ENCODE data around the gene PITPNC1. TPM values are rescaled to one million over a fixed set of nuclear protein-coding genes. Genes with fewer than 3 reads are reported as not detected.

PITPNC1 gene
- total RNA-seq, 1 experiment from 2014 or later, result 35.5 TPM

GRCh38 chr17:67520252-67520906, 143.3 kb downstream of the PITPNC1 start:
- H3K27ac ChIP-seq (ENCODE audit: low read depth, low read length, poor library complexity, severe bottlenecking), result no peak overlapping the region
- no peak overlapping the region for H3K4me3 ChIP-seq (ENCODE audit: low read depth, low read length, poor library complexity, severe bottlenecking)
- BruUV-seq (replicated peaks), result no TSS peak
- no peaks in the 10 kb centered on the region for H3K9me3 ChIP-seq (ENCODE audit: low read depth, low read length, poor library complexity, severe bottlenecking)
- no peaks in the 10 kb centered on the region for H3K4me1 ChIP-seq (ENCODE audit: insufficient read depth, low read length, poor library complexity, severe bottlenecking)
- DNase-seq (ENCODE audit: low spot score), result no peak
- ChIA-PET CTCF (no interaction called here), POLR2A (ENCODE audit: low non-redundant PET) (interaction anchor here (0.6 kb wide), 1 partner anchor 18 kb away, joined by 4 read pairs; no protein-coding TSS in a partner anchor)
- TF ChIP-seq EZH2 (IDR thresholded peaks at IDR 0.05; ENCODE audit: borderline replicate concordance, low read depth, low read length, poor library complexity, severe bottlenecking), result no peak
- TF ChIP-seq CTCF (conservative IDR thresholded peaks at IDR 0.05; ENCODE audit: low read depth, low read length), result no peak
- H3K27me3 ChIP-seq (replicated peaks; ENCODE audit: insufficient read depth, low read depth, low read length, poor library complexity), result no peaks in the 10 kb centered on the region
- intact Hi-C loops (cut with micrococcal nuclease; ENCODE audit: unreplicated experiment), result no loop called here
- H3K36me3 ChIP-seq (ENCODE audit: insufficient read depth, low read length, poor library complexity, severe bottlenecking), result no peaks in the 10 kb centered on the region

GRCh38 chr17:67520916-67521774, 144.1 kb downstream of the PITPNC1 start:
- POLR2A ChIA-PET (ENCODE audit: low non-redundant PET), result interaction anchor here (0.6 kb wide), 1 partner anchor 17 kb away, joined by 4 read pairs; no protein-coding TSS in a partner anchor

GRCh38 chr17:67521775-67522069, 144.6 kb downstream of the PITPNC1 start:
- TF ChIP-seq EZH2 (IDR thresholded peaks at IDR 0.05; ENCODE audit: borderline replicate concordance, low read depth, low read length, poor library complexity, severe bottlenecking) (no peak), CTCF (conservative IDR thresholded peaks at IDR 0.05; ENCODE audit: low read depth, low read length) (no peak)
- Histone ChIP-seq H3K4me3 (ENCODE audit: low read depth, low read length, poor library complexity, severe bottlenecking) (no peak overlapping the region), H3K9me3 (ENCODE audit: low read depth, low read length, poor library complexity, severe bottlenecking) (no peaks in the 10 kb centered on the region), H3K4me1 (ENCODE audit: insufficient read depth, low read length, poor library complexity, severe bottlenecking) (no peaks in the 10 kb centered on the region), H3K27ac (ENCODE audit: low read depth, low read length, poor library complexity, severe bottlenecking) (no peak overlapping the region), H3K36me3 (ENCODE audit: insufficient read depth, low read length, poor library complexity, severe bottlenecking) (no peaks in the 10 kb centered on the region), H3K27me3 (replicated peaks; ENCODE audit: insufficient read depth, low read depth, low read length, poor library complexity) (no peaks in the 10 kb centered on the region)
- CTCF ChIA-PET, result no interaction called here
- no peak for DNase-seq (ENCODE audit: low spot score)
- intact Hi-C loops (cut with micrococcal nuclease; ENCODE audit: unreplicated experiment), result no loop called here
- POLR2A ChIA-PET (ENCODE audit: low non-redundant PET), result no interaction called here
- BruUV-seq (replicated peaks), result no TSS peak

More at GRCh38 chr17:67520916-67521774, 144.1 kb downstream of the PITPNC1 start:
- no TSS peak for BruUV-seq (replicated peaks)
- no peaks in the 10 kb centered on the region for H3K4me1 ChIP-seq (ENCODE audit: insufficient read depth, low read length, poor library complexity, severe bottlenecking)
- no peaks in the 10 kb centered on the region for H3K27me3 ChIP-seq (replicated peaks; ENCODE audit: insufficient read depth, low read depth, low read length, poor library complexity)
- H3K4me3 ChIP-seq (ENCODE audit: low read depth, low read length, poor library complexity, severe bottlenecking), result no peak overlapping the region
- no peak overlapping the region for H3K27ac ChIP-seq (ENCODE audit: low read depth, low read length, poor library complexity, severe bottlenecking)
- no peak for TF ChIP-seq EZH2 (IDR thresholded peaks at IDR 0.05; ENCODE audit: borderline replicate concordance, low read depth, low read length, poor library complexity, severe bottlenecking)
- TF ChIP-seq CTCF (conservative IDR thresholded peaks at IDR 0.05; ENCODE audit: low read depth, low read length), result no peak
- H3K36me3 ChIP-seq (ENCODE audit: insufficient read depth, low read length, poor library complexity, severe bottlenecking), result no peaks in the 10 kb centered on the region
- no peak for DNase-seq (ENCODE audit: low spot score)
- CTCF ChIA-PET, result no interaction called here
- H3K9me3 ChIP-seq (ENCODE audit: low read depth, low read length, poor library complexity, severe bottlenecking), result no peaks in the 10 kb centered on the region
- intact Hi-C loops (cut with micrococcal nuclease; ENCODE audit: unreplicated experiment), result no loop called here

Measured in A673 (cell line).